ENCODE results near the gene ARHGEF17. TPM values are rescaled to one million over a fixed set of nuclear protein-coding genes. Genes with fewer than 3 reads are reported as not detected.

Gene ARHGEF17
- total RNA-seq, 1 experiment from 2014 or later = 24.0 TPM

DNA sequence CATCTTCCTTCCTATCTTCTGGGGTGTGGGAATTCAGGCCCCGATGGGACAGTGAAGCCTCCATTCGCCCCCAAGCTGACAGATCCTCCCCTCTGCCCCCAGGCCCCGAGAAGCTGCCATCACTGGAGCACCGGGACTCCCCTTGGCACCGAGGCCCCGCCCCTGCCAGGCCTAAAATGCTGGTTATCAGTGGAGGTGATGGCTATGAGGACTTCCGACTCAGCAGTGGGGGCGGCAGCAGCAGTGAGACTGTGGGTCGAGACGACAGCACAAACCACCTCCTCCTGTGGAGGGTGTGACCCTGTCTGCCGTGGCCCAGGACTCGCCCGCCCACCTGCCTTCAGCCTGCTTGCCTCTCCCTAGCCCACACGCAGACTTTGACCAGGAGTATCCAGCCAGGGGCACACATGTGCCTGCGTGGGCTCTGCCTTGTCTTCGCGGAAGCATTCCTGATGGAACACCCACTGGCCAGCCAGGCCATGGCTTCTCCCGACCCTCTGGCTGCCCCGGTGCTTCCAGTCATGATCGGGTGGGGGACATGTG is 59.5 kb downstream of the ARHGEF17 start:
- no peaks in the 10 kb centered on the region for H3K9me3 ChIP-seq (ENCODE audit: low read depth, low read length, poor library complexity, severe bottlenecking)
- H3K27me3 ChIP-seq (replicated peaks; ENCODE audit: insufficient read depth, low read depth, low read length, poor library complexity) = no peaks in the 10 kb centered on the region
- H3K4me1 ChIP-seq (ENCODE audit: insufficient read depth, low read length, poor library complexity, severe bottlenecking) = no peaks in the 10 kb centered on the region
- no peak overlapping the region for H3K4me3 ChIP-seq (ENCODE audit: low read depth, low read length, poor library complexity, severe bottlenecking)
- TF ChIP-seq EZH2 (IDR thresholded peaks at IDR 0.05; ENCODE audit: borderline replicate concordance, low read depth, low read length, poor library complexity, severe bottlenecking) = no peak
- H3K27ac ChIP-seq (ENCODE audit: low read depth, low read length, poor library complexity, severe bottlenecking) = no peak overlapping the region
- POLR2A ChIA-PET (ENCODE audit: low non-redundant PET) = no interaction called here
- no TSS peak for BruUV-seq (replicated peaks)
- peaks cover 12% of the 10 kb centered on the region for H3K36me3 ChIP-seq (ENCODE audit: insufficient read depth, low read length, poor library complexity, severe bottlenecking)
- DNase-seq (ENCODE audit: low spot score) = no peak
- intact Hi-C loops (cut with micrococcal nuclease; ENCODE audit: unreplicated experiment) = no loop called here
- CTCF ChIA-PET = no interaction called here

DNA sequence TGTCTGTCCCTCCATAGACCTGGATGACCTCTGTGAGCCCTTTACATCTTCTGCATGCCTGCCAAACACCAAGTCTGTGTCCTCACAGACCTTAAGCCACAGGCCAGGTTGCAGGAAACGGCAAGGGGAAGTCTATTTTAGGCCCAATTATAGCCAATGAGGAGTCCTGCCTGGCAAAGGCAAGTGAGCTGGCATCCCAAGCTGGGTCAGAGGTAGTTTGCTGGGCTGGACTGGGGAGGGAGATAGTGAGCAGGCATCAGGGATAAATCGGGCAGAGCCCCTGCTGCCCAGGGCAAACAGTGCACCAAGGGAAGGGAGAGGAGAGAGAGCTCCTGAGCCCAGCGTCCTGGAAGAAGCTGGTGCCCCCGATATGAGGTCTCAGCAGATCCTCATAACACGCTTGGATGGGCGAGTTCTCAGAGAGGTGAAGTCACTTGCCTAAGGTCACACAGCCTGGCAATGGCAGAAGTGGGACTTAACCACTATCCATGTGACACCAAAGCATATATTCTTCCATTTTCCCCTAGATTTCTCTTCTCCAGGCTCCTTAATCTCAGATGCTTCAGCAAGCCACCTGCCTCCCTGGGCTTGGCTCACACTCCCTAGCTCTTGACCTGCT is 64.4 kb downstream of the ARHGEF17 start:
- TF ChIP-seq, protein P1, sequence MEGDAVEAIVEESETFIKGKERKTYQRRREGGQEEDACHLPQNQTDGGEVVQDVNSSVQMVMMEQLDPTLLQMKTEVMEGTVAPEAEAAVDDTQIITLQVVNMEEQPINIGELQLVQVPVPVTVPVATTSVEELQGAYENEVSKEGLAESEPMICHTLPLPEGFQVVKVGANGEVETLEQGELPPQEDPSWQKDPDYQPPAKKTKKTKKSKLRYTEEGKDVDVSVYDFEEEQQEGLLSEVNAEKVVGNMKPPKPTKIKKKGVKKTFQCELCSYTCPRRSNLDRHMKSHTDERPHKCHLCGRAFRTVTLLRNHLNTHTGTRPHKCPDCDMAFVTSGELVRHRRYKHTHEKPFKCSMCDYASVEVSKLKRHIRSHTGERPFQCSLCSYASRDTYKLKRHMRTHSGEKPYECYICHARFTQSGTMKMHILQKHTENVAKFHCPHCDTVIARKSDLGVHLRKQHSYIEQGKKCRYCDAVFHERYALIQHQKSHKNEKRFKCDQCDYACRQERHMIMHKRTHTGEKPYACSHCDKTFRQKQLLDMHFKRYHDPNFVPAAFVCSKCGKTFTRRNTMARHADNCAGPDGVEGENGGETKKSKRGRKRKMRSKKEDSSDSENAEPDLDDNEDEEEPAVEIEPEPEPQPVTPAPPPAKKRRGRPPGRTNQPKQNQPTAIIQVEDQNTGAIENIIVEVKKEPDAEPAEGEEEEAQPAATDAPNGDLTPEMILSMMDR (conservative IDR thresholded peaks at IDR 0.05; ENCODE audit: low read depth, low read length) = no peak
- TF ChIP-seq EZH2 (IDR thresholded peaks at IDR 0.05; ENCODE audit: borderline replicate concordance, low read depth, low read length, poor library complexity, severe bottlenecking) = no peak
- POLR2A ChIA-PET (ENCODE audit: low non-redundant PET) = no interaction called here
- CTCF ChIA-PET = interaction anchor here (1.2 kb wide), 1 partner anchor 21 kb away, joined by 3 read pairs; no protein-coding TSS in a partner anchor
- H3K9me3 ChIP-seq (ENCODE audit: low read depth, low read length, poor library complexity, severe bottlenecking) = no peaks in the 10 kb centered on the region
- H3K27me3 ChIP-seq (replicated peaks; ENCODE audit: insufficient read depth, low read depth, low read length, poor library complexity) = no peaks in the 10 kb centered on the region
- H3K4me1 ChIP-seq (ENCODE audit: insufficient read depth, low read length, poor library complexity, severe bottlenecking) = peaks cover 6% of the 10 kb centered on the region
- intact Hi-C loops (cut with micrococcal nuclease; ENCODE audit: unreplicated experiment) = no loop called here
- no TSS peak for BruUV-seq (replicated peaks)
- no peak overlapping the region for H3K4me3 ChIP-seq (ENCODE audit: low read depth, low read length, poor library complexity, severe bottlenecking)
- no peaks in the 10 kb centered on the region for H3K36me3 ChIP-seq (ENCODE audit: insufficient read depth, low read length, poor library complexity, severe bottlenecking)
- no peak overlapping the region for H3K27ac ChIP-seq (ENCODE audit: low read depth, low read length, poor library complexity, severe bottlenecking)
- peak; percentile 38 for DNase-seq (ENCODE audit: low spot score)

GRCh38 chr11:73374151-73374550 is 66.1 kb downstream of the ARHGEF17 start:
- no peak for TF ChIP-seq EZH2 (IDR thresholded peaks at IDR 0.05; ENCODE audit: borderline replicate concordance, low read depth, low read length, poor library complexity, severe bottlenecking)
- TF ChIP-seq, protein P1 (conservative IDR thresholded peaks at IDR 0.05; ENCODE audit: low read depth, low read length) = no peak
- no peak overlapping the region for H3K4me3 ChIP-seq (ENCODE audit: low read depth, low read length, poor library complexity, severe bottlenecking)
- DNase-seq (ENCODE audit: low spot score) = no peak
- no peaks in the 10 kb centered on the region for H3K9me3 ChIP-seq (ENCODE audit: low read depth, low read length, poor library complexity, severe bottlenecking)
- no peak overlapping the region for H3K27ac ChIP-seq (ENCODE audit: low read depth, low read length, poor library complexity, severe bottlenecking)
- no peaks in the 10 kb centered on the region for H3K27me3 ChIP-seq (replicated peaks; ENCODE audit: insufficient read depth, low read depth, low read length, poor library complexity)
- no peaks in the 10 kb centered on the region for H3K36me3 ChIP-seq (ENCODE audit: insufficient read depth, low read length, poor library complexity, severe bottlenecking)
- peaks cover 14% of the 10 kb centered on the region for H3K4me1 ChIP-seq (ENCODE audit: insufficient read depth, low read length, poor library complexity, severe bottlenecking)
- intact Hi-C loops (cut with micrococcal nuclease; ENCODE audit: unreplicated experiment) = no loop called here
- ChIA-PET CTCF (no interaction called here), POLR2A (ENCODE audit: low non-redundant PET) (interaction anchor here (0.8 kb wide), 1 partner anchor 9 kb away, joined by 5 read pairs; no protein-coding TSS in a partner anchor)
- BruUV-seq (replicated peaks) = no TSS peak

DNA sequence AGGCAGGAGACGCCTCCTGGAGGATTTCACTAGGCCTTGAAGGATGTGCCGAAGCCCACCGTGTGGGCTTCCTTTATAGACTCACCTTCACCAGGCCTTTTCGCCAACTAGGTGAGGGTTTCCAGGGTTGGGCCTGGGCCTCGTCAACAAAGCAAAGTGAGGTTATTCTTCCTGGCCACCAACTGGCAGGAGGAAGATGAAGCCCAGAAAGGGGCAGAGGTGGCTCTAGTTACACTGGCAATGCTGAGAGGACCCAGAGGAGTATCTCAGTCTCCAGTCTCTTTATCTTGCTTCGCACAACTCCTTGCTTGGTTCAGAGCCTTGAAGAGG is 67.7 kb downstream of the ARHGEF17 start:
- ChIA-PET CTCF (no interaction called here), POLR2A (ENCODE audit: low non-redundant PET) (no interaction called here)
- no peaks in the 10 kb centered on the region for H3K27me3 ChIP-seq (replicated peaks; ENCODE audit: insufficient read depth, low read depth, low read length, poor library complexity)
- no peak for TF ChIP-seq EZH2 (IDR thresholded peaks at IDR 0.05; ENCODE audit: borderline replicate concordance, low read depth, low read length, poor library complexity, severe bottlenecking)
- TF ChIP-seq, protein P1 (conservative IDR thresholded peaks at IDR 0.05; ENCODE audit: low read depth, low read length) = no peak
- no TSS peak for BruUV-seq (replicated peaks)
- peaks cover 14% of the 10 kb centered on the region for H3K4me1 ChIP-seq (ENCODE audit: insufficient read depth, low read length, poor library complexity, severe bottlenecking)
- H3K36me3 ChIP-seq (ENCODE audit: insufficient read depth, low read length, poor library complexity, severe bottlenecking) = no peaks in the 10 kb centered on the region
- peak overlapping the region; percentile 27 for H3K27ac ChIP-seq (ENCODE audit: low read depth, low read length, poor library complexity, severe bottlenecking)
- no peaks in the 10 kb centered on the region for H3K9me3 ChIP-seq (ENCODE audit: low read depth, low read length, poor library complexity, severe bottlenecking)
- intact Hi-C loops (cut with micrococcal nuclease; ENCODE audit: unreplicated experiment) = no loop called here
- peak overlapping the region; percentile 98 for H3K4me3 ChIP-seq (ENCODE audit: low read depth, low read length, poor library complexity, severe bottlenecking)
- DNase-seq (ENCODE audit: low spot score) = no peak

Data from A673 (cell line).